Lower leg skin (tissue), 3 donors: ENCODE measurements around the gene IL36G.

Source experiments
- CTCF ChIP-seq, 3 donors: fragments of 450-650 bp; IDR thresholded peaks; one replicate each; pipeline ENCODE4 v1.5.1; 2016; ENCODE audit warnings: antibody characterized with exemption in 3 of 3, mild to moderate bottlenecking in 3 of 3, moderate library complexity in 2 of 3
- POLR2A ChIP-seq, 2 donors: fragments of 450-650 bp; IDR thresholded peaks; one replicate each; pipeline ENCODE4 v1.6.1; 2016 to 2017; ENCODE audit warnings: antibody characterized with exemption in 2 of 2, mild to moderate bottlenecking in 1 of 2, moderate library complexity in 1 of 2

- no peak for TF ChIP-seq CTCF (IDR thresholded peaks at IDR 0.05)
- TF ChIP-seq POLR2A (IDR thresholded peaks at IDR 0.05) = no peak
Measured at GRCh38 chr2:112957511-112957910, 20.3 kb upstream of the IL36G start.
